ENCODE results near the gene INO80E. TPM values are rescaled to one million over a fixed set of nuclear protein-coding genes. Genes with fewer than 3 reads are reported as not detected.
A peak's percentile ranks its signal among the peaks of the same experiment; 100 is the strongest.
"Not testable (repeated sequence)": the region's sequence is repeated elsewhere in the genome, so short reads cannot be mapped to it uniquely, and the experiment has no call there.

INO80E gene
- total and polyA plus RNA-seq, 4 donors = 46.1 to 108 (median 62.0) TPM

GRCh38 chr16:30009990-30010843, 14.2 kb downstream of the INO80E start:
- no peak overlapping the region for H3K4me3 ChIP-seq (ENCODE audit: low read length in 2 of 2)
- intact Hi-C loops (cut with DNase I) = loop anchor here (5.0 kb wide), 2 partner anchors 93 to 263 kb away; partner anchors contain the start of gene C16orf54 (in 1 of the 2)
- H3K9me3 ChIP-seq (ENCODE audit: control insufficient read depth, low read length) = no peaks in the 10 kb centered on the region
- ATAC-seq (ENCODE audit: low FRiP score) = no peak
- no peak overlapping the region for H3K27ac ChIP-seq (ENCODE audit: low read depth in 1 of 2, low read length in 2 of 2)
- H3K36me3 ChIP-seq (ENCODE audit: control insufficient read depth in 1 of 2, insufficient read depth in 2 of 2, low read length in 1 of 2) = no peaks in the 10 kb centered on the region
- WGBS, 2 donors = 9 to 19% methylated on average over 29 to 34 of the region's 34 CpGs
- no peaks in the 10 kb centered on the region for H3K27me3 ChIP-seq (ENCODE audit: control insufficient read depth in 1 of 2, insufficient read depth in 2 of 2, low read length in 1 of 2)
- no peaks in the 10 kb centered on the region for H3K4me1 ChIP-seq (ENCODE audit: control insufficient read depth in 1 of 2, insufficient read depth in 2 of 2, low read length in 2 of 2)
- no peak for DNase-seq

- H3K36me3 ChIP-seq (ENCODE audit: control insufficient read depth in 1 of 2, insufficient read depth in 2 of 2, low read length in 1 of 2) = no peaks in the 10 kb centered on the region
- H3K27me3 ChIP-seq (ENCODE audit: control insufficient read depth in 1 of 2, insufficient read depth in 2 of 2, low read length in 1 of 2) = no peaks in the 10 kb centered on the region
- no peak within 1 kb of the TSS for H3K27ac ChIP-seq (ENCODE audit: low read depth in 1 of 2, low read length in 2 of 2)
- no peak for DNase-seq
- intact Hi-C loops (cut with DNase I) = loop anchor here in 1 of 2 donors (5.0 kb wide), 1 partner anchor 94 kb away; no protein-coding TSS in a partner anchor
- peak within 1 kb of the TSS in 1 of 2 donors; percentile 16 for H3K4me3 ChIP-seq (ENCODE audit: low read length in 2 of 2)
- ATAC-seq (ENCODE audit: low FRiP score) = peak; percentile 17
- H3K9me3 ChIP-seq (ENCODE audit: control insufficient read depth, low read length) = no peaks in the 10 kb centered on the region
- no peaks in the 10 kb centered on the region for H3K4me1 ChIP-seq (ENCODE audit: control insufficient read depth in 1 of 2, insufficient read depth in 2 of 2, low read length in 2 of 2)
- 1% methylated on average over 55 to 99 of the region's 99 CpGs for WGBS, 2 donors
Measured at GRCh38 chr16:30010844-30011713, 15.0 kb downstream of the INO80E start, which contains the start of gene DOC2A. Gene DOC2A (minus strand): TSS chr16:30011027. CDS start chr16:30010222, 805 bp downstream.

GRCh38 chr16:30011714-30012504, 15.9 kb downstream of the INO80E start:
- WGBS, 2 donors = 14 to 16% methylated on average over 31 of the region's 31 CpGs
- H3K36me3 ChIP-seq (ENCODE audit: control insufficient read depth in 1 of 2, insufficient read depth in 2 of 2, low read length in 1 of 2) = no peaks in the 10 kb centered on the region
- H3K4me3 ChIP-seq (ENCODE audit: low read length in 2 of 2) = no peak overlapping the region
- H3K27me3 ChIP-seq (ENCODE audit: control insufficient read depth in 1 of 2, insufficient read depth in 2 of 2, low read length in 1 of 2) = no peaks in the 10 kb centered on the region
- ATAC-seq (ENCODE audit: low FRiP score) (no peak), DNase-seq (no peak)
- H3K27ac ChIP-seq (ENCODE audit: low read depth in 1 of 2, low read length in 2 of 2) = no peak overlapping the region
- intact Hi-C loops (cut with DNase I) = loop anchor here in 1 of 2 donors (5.0 kb wide), 1 partner anchor 95 kb away; no protein-coding TSS in a partner anchor
- no peaks in the 10 kb centered on the region for H3K4me1 ChIP-seq (ENCODE audit: control insufficient read depth in 1 of 2, insufficient read depth in 2 of 2, low read length in 2 of 2)
- no peaks in the 10 kb centered on the region for H3K9me3 ChIP-seq (ENCODE audit: control insufficient read depth, low read length)

GRCh38 chr16:30012598-30012997, 16.6 kb downstream of the INO80E start:
- not testable (repeated sequence) for H3K9me3 ChIP-seq (ENCODE audit: control insufficient read depth, low read length); H3K4me3 ChIP-seq (ENCODE audit: low read length in 2 of 2); DNase-seq; H3K4me1 ChIP-seq (ENCODE audit: control insufficient read depth in 1 of 2, insufficient read depth in 2 of 2, low read length in 2 of 2); H3K27me3 ChIP-seq (ENCODE audit: control insufficient read depth in 1 of 2, insufficient read depth in 2 of 2, low read length in 1 of 2); ATAC-seq (ENCODE audit: low FRiP score); H3K36me3 ChIP-seq (ENCODE audit: control insufficient read depth in 1 of 2, insufficient read depth in 2 of 2, low read length in 1 of 2); H3K27ac ChIP-seq (ENCODE audit: low read depth in 1 of 2, low read length in 2 of 2)
- 80 to 92% methylated on average over 14 of the region's 14 CpGs for WGBS, 2 donors
- intact Hi-C loops (cut with DNase I) = loop anchor here in 1 of 2 donors (5.0 kb wide), 1 partner anchor 95 kb away; no protein-coding TSS in a partner anchor

GRCh38 chr16:30015450-30015849, 19.4 kb downstream of the INO80E start:
- H3K4me1 ChIP-seq (ENCODE audit: control insufficient read depth in 1 of 2, insufficient read depth in 2 of 2, low read length in 2 of 2); H3K36me3 ChIP-seq (ENCODE audit: control insufficient read depth in 1 of 2, insufficient read depth in 2 of 2, low read length in 1 of 2); DNase-seq; H3K9me3 ChIP-seq (ENCODE audit: control insufficient read depth, low read length); H3K27me3 ChIP-seq (ENCODE audit: control insufficient read depth in 1 of 2, insufficient read depth in 2 of 2, low read length in 1 of 2); H3K4me3 ChIP-seq (ENCODE audit: low read length in 2 of 2); H3K27ac ChIP-seq (ENCODE audit: low read depth in 1 of 2, low read length in 2 of 2); ATAC-seq (ENCODE audit: low FRiP score); intact Hi-C loops (cut with DNase I): not testable (repeated sequence)
- 91 to 92% methylated on average over 7 of the region's 7 CpGs for WGBS, 2 donors

GRCh38 chr16:30016555-30017276, 20.7 kb downstream of the INO80E start:
- no peak overlapping the region for H3K4me3 ChIP-seq (ENCODE audit: low read length in 2 of 2)
- H3K4me1 ChIP-seq (ENCODE audit: control insufficient read depth in 1 of 2, insufficient read depth in 2 of 2, low read length in 2 of 2) = no peaks in the 10 kb centered on the region
- H3K27ac ChIP-seq (ENCODE audit: low read depth in 1 of 2, low read length in 2 of 2) = no peak overlapping the region
- no peaks in the 10 kb centered on the region for H3K9me3 ChIP-seq (ENCODE audit: control insufficient read depth, low read length)
- H3K27me3 ChIP-seq (ENCODE audit: control insufficient read depth in 1 of 2, insufficient read depth in 2 of 2, low read length in 1 of 2) = no peaks in the 10 kb centered on the region
- WGBS, 2 donors = 70 to 74% methylated on average over 8 of the region's 8 CpGs
- ATAC-seq (ENCODE audit: low FRiP score) = no peak
- intact Hi-C loops (cut with DNase I) = no loop called here
- no peaks in the 10 kb centered on the region for H3K36me3 ChIP-seq (ENCODE audit: control insufficient read depth in 1 of 2, insufficient read depth in 2 of 2, low read length in 1 of 2)
- DNase-seq = no peak

- WGBS, 2 donors = 98% methylated on average over 2 of the region's 2 CpGs
- no peak for ATAC-seq (ENCODE audit: low FRiP score)
- no peaks in the 10 kb centered on the region for H3K4me1 ChIP-seq (ENCODE audit: control insufficient read depth in 1 of 2, insufficient read depth in 2 of 2, low read length in 2 of 2)
- no peaks in the 10 kb centered on the region for H3K9me3 ChIP-seq (ENCODE audit: control insufficient read depth, low read length)
- no peaks in the 10 kb centered on the region for H3K27me3 ChIP-seq (ENCODE audit: control insufficient read depth in 1 of 2, insufficient read depth in 2 of 2, low read length in 1 of 2)
- H3K27ac ChIP-seq (ENCODE audit: low read depth in 1 of 2, low read length in 2 of 2) = no peak overlapping the region
- no peak overlapping the region for H3K4me3 ChIP-seq (ENCODE audit: low read length in 2 of 2)
- intact Hi-C loops (cut with DNase I) = no loop called here
- no peaks in the 10 kb centered on the region for H3K36me3 ChIP-seq (ENCODE audit: control insufficient read depth in 1 of 2, insufficient read depth in 2 of 2, low read length in 1 of 2)
- DNase-seq = no peak
Measured at GRCh38 chr16:30017277-30017656, 21.2 kb downstream of the INO80E start.
